Activated T-cell treated with anti-CD3 and anti-CD28 coated beads for 48 hours (primary cell): Measurements from ENCODE around the gene FN3KRP.
"Not testable (repeated sequence)": the region's sequence is repeated elsewhere in the genome, so short reads cannot be mapped to it uniquely, and the experiment has no call there.

Experiments
- DNase-seq: peaks from one replicate; pipeline ENCODE4 v3.0.0-alpha.2; 2020; ENCODE audit warnings: low read depth

Gene FN3KRP

GRCh38 chr17:82744736-82745135, 28.2 kb downstream of the FN3KRP start:
- DNase-seq, result not testable (repeated sequence)

- DNase-seq, result no peak
These were observed 29.0 kb downstream of the FN3KRP start for GRCh38 chr17:82745524-82745923.

GRCh38 chr17:82748756-82749155, 32.2 kb downstream of the FN3KRP start:
- no peak for DNase-seq

- DNase-seq, result no peak
These were observed 33.9 kb downstream of the FN3KRP start for GRCh38 chr17:82750241-82750908.

GRCh38 chr17:82751171-82751570, 34.7 kb downstream of the FN3KRP start:
- DNase-seq, result no peak

- peak; percentile 85 for DNase-seq
These were observed 35.3 kb downstream of the FN3KRP start, which contains the start of gene TBCD for GRCh38 chr17:82751571-82752370. Gene TBCD, plus strand, starts transcription at chr17:82752065. Its CDS starts 129 bp downstream, at chr17:82752194.

GRCh38 chr17:82752371-82753200, 36.1 kb downstream of the FN3KRP start:
- DNase-seq, result no peak

GRCh38 chr17:82753201-82753464, 36.6 kb downstream of the FN3KRP start:
- no peak for DNase-seq

GRCh38 chr17:82754297-82755208, 38.0 kb downstream of the FN3KRP start:
- DNase-seq, result no peak

- DNase-seq, result no peak
These were observed 39.7 kb downstream of the FN3KRP start for GRCh38 chr17:82756166-82756565.

- DNase-seq, result no peak
These were observed 48.9 kb downstream of the FN3KRP start for GRCh38 chr17:82765371-82765770.

GRCh38 chr17:82767041-82767754, 50.7 kb downstream of the FN3KRP start:
- DNase-seq, result peak; percentile 22

GRCh38 chr17:82769041-82769440, 52.5 kb downstream of the FN3KRP start:
- no peak for DNase-seq

GRCh38 chr17:82772026-82772425, 55.5 kb downstream of the FN3KRP start:
- DNase-seq, result no peak

GRCh38 chr17:82774456-82774855, 58.0 kb downstream of the FN3KRP start:
- DNase-seq, result not testable (repeated sequence)

GRCh38 chr17:82775001-82775823, 58.7 kb downstream of the FN3KRP start:
- peak; percentile 33 for DNase-seq

- no peak for DNase-seq
These were observed 59.9 kb downstream of the FN3KRP start for GRCh38 chr17:82776454-82776853.
